ENCODE data around the gene ADAMTS14.

DNA sequence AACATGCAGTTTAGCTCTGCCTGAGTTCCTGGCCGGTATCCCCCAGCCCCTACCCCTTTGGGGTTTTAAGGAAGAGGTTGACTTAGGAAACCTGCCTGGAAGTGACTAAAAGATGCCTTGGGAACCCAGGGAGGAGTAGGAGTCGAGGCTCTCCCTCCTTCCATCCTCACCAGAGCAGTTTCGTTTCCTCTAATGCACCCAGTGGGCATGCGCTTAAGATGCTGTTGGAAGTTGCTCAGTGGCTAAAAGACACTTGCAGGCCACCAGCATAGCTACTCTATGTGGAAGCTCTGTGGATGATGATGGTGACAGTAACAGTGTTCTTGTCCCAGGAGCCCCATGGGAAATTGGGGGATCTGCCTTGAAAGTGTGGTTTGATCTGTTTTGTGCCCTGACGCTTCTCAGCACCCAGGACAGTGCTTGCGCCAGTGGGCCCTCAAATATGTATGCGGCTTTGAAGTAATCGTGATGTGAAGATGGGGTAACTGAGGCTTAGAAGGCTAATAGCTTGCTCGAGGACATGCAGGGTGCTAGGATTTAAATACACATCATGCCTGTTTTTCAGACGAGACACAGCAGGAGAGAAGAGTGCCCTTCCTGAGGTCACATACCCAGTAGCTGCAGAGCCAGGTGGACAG, 80.8 kb downstream of the ADAMTS14 start:
- TF ChIP-seq, protein P1, sequence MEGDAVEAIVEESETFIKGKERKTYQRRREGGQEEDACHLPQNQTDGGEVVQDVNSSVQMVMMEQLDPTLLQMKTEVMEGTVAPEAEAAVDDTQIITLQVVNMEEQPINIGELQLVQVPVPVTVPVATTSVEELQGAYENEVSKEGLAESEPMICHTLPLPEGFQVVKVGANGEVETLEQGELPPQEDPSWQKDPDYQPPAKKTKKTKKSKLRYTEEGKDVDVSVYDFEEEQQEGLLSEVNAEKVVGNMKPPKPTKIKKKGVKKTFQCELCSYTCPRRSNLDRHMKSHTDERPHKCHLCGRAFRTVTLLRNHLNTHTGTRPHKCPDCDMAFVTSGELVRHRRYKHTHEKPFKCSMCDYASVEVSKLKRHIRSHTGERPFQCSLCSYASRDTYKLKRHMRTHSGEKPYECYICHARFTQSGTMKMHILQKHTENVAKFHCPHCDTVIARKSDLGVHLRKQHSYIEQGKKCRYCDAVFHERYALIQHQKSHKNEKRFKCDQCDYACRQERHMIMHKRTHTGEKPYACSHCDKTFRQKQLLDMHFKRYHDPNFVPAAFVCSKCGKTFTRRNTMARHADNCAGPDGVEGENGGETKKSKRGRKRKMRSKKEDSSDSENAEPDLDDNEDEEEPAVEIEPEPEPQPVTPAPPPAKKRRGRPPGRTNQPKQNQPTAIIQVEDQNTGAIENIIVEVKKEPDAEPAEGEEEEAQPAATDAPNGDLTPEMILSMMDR (IDR thresholded peaks at IDR 0.05) = no peak
- no peak for TF ChIP-seq POLR2A (IDR thresholded peaks at IDR 0.05)
- no peak for TF ChIP-seq POLR2AphosphoS5 (IDR thresholded peaks at IDR 0.05)

Data from stomach (tissue), 4 donors.